GM12892 (cell line): ENCODE measurements around the gene SERPINF2.
"Not testable (repeated sequence)": the region's sequence is repeated elsewhere in the genome, so short reads cannot be mapped to it uniquely, and the experiment has no call there.

Source experiments
- DNase-seq: peaks from one replicate; pipeline ENCODE4 v3.0.0; 2011; ENCODE audit not compliant: insufficient read length
- FAIRE-seq: peaks from 2 replicates; lab custom pipeline; 2011; peaks lifted over from hg19 to GRCh38; lab: Jason Lieb, UNC
- POLR2A ChIP-seq: IDR thresholded peaks from 2 replicates; pipeline ENCODE4 v1.6.1; 2011; ENCODE audit warnings: low read depth, low read length, control low read depth
- POLR2AphosphoS5 ChIP-seq: IDR thresholded peaks from 2 replicates; pipeline ENCODE4 v1.6.1; 2011; ENCODE audit warnings: low read depth, low read length, control low read depth
- TAF1 ChIP-seq: IDR thresholded peaks from 2 replicates; pipeline ENCODE4 v1.6.1; 2011; ENCODE audit warnings: low read depth, mild to moderate bottlenecking, control low read depth, low read length, borderline replicate concordance

Gene SERPINF2

DNA sequence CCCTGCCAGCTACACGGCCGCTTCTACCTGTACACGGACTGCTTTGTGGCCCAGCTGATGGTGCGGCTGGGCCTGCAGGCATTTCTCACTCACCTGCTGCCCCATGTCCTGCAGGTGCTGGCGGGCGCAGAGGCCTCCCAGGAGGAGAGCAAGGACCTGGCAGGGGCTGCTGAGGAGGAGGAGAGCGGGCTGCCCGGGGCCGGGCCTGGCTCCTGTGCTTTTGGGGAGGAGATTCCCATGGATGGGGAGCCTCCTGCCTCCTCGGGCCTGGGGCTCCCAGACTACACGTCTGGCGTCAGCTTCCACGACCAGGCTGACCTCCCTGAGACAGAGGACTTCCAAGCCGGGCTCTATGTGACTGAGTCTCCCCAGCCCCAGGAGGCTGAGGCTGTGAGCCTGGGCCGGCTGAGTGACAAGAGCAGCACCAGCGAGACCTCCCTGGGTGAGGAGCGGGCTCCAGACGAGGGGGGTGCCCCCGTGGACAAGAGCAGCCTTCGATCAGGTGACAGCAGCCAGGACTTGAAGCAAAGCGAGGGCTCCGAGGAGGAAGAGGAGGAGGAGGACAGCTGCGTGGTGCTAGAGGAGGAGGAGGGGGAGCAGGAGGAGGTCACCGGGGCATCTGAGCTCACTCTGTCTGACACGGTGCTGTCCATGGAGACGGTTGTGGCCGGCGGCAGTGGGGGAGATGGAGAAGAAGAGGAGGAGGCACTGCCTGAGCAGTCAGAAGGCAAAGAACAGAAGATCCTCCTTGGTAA lies 14.6 kb upstream of the SERPINF2 start:
- DNase-seq: no peak
- FAIRE-seq: no peak
- TF ChIP-seq POLR2AphosphoS5 (no peak), TAF1 (no peak), POLR2A (no peak)

DNA sequence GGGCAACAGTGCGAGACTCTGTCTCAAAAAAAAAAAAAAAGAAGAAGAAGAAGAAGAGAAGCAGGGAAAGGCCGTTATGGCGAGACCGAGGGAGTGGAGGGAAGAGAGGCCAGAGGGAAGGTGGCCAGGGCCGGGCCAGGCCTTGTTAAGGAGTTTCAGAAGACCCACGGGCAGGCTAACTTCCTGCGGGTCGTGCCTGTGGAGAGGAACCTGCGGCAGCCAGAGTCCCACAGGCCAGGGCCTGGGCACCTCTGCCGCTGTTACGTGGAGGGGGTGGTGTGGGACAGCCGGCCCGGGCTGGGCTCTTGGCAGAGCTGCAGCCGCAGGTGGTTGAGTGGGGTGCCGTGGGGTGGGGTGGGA lies 12.7 kb upstream of the SERPINF2 start:
- DNase-seq: no peak
- FAIRE-seq: no peak
- TF ChIP-seq POLR2A (no peak), POLR2AphosphoS5 (no peak), TAF1 (no peak)

GRCh38 chr17:1730326-1731193 lies 12.1 kb upstream of the SERPINF2 start:
- FAIRE-seq (no peak), DNase-seq (no peak)
- no peak for TF ChIP-seq TAF1
- no peak for TF ChIP-seq POLR2A
- no peak for TF ChIP-seq POLR2AphosphoS5

GRCh38 chr17:1731194-1731506 lies 11.5 kb upstream of the SERPINF2 start:
- TF ChIP-seq TAF1 (no peak), POLR2AphosphoS5 (no peak), POLR2A (no peak)
- DNase-seq (no peak), FAIRE-seq (no peak)

GRCh38 chr17:1732241-1732832 lies 10.3 kb upstream of the SERPINF2 start:
- FAIRE-seq (no peak), DNase-seq (no peak)
- TF ChIP-seq POLR2A: no peak
- TF ChIP-seq TAF1: no peak
- no peak for TF ChIP-seq POLR2AphosphoS5

DNA sequence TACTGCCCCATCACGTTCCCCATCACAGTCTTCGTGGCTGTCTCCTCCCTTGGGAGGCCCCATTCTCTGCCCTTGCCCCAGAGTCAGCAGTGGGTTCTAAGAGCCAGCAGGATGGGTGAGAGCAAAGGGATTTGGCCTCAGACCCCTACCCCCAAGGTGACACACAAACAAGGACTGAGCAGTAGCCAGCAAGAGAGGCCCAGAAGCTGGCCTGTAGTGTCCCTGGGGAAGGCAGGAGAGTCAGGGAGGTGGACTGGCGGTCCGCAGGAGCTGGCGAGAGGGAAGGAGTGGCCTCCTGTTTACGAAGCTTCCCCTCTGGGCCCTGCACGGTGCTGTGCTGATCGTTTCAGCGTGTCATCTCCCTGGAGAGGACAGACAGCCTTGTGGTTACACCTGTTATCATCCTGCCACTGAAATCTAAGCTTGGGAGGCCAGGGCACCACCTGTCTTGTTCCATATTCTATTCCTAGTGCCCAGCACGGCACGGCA lies 9.8 kb upstream of the SERPINF2 start:
- TF ChIP-seq POLR2A (no peak), TAF1 (no peak)
- FAIRE-seq: no peak
- DNase-seq: no peak

DNA sequence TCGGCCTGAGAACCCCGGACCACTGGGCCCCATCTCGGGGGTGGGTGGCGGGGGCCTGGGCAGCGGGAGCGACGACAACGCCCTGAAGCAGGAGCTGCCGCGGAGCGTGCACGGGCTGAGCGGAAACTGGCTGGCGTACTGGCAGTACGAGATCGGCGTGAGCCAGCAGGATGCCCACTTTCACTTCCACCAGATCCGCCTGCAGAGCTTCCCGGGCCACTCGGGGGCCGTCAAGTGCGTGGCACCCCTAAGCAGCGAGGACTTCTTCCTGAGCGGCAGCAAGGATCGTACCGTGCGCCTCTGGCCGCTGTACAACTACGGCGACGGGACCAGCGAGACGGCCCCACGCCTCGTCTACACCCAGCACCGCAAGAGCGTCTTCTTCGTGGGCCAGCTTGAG lies 8.9 kb upstream of the SERPINF2 start:
- DNase-seq (no peak), FAIRE-seq (no peak)
- no peak for TF ChIP-seq POLR2A
- no peak for TF ChIP-seq POLR2AphosphoS5
- TF ChIP-seq TAF1: no peak

GRCh38 chr17:1735418-1735817 lies 7.3 kb upstream of the SERPINF2 start:
- no peak for DNase-seq
- no peak for FAIRE-seq
- TF ChIP-seq POLR2AphosphoS5 (no peak), TAF1 (no peak), POLR2A (no peak)

GRCh38 chr17:1735834-1736347 lies 6.8 kb upstream of the SERPINF2 start:
- TF ChIP-seq POLR2A: no peak
- TF ChIP-seq TAF1: no peak
- no peak for TF ChIP-seq POLR2AphosphoS5
- DNase-seq (no peak), FAIRE-seq (peak; percentile 73)

DNA sequence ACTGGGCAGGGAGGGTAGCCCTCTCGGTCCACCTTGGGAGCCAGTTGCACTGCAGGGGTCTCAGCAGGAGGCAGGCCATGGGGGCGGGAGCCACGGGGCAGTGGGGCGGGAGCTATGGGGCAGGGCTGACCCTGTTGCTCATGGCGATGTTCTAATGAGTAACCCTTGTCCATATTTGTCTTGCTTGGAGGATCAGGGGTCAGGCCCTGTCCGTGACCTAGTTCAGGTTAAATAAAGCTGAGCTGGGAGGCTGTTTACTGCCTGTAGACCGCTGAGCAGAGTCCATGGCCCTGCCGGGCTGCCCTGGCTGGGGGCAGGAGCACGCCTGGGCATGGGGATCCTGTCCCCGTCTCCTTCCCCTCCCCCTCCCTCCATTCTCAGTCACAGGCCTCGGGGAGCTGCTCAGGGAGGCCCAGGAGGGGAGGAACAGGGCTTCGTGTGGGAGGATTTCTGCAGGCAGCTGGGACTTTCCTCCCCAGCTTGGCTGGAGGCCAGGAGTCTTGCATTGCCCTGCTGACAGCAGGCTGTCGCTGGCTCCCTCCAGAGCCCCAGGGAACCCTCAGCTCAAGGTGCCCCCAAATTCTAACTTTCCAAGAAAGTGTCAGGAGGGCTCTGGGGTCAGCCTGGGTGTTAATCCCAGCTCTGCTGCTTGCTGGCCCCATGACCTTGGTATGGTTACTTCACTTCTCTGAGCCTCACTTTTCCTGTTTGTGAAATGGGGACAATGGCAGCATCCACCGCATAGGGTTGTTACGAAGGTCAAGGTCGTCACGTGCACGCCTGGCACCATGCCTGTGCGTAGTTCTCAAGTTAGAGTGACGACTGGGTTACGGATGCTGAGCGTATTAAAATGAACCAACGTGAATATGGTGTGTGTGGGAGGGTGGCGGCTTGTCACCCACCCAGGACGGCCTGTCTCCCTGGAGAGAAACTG lies 6.1 kb upstream of the SERPINF2 start:
- FAIRE-seq (peak; percentile 94), DNase-seq (peak; percentile 93)
- TF ChIP-seq TAF1 (no peak), POLR2AphosphoS5 (peak; percentile 33; the same call in 1 of the 2 replicates)

DNA sequence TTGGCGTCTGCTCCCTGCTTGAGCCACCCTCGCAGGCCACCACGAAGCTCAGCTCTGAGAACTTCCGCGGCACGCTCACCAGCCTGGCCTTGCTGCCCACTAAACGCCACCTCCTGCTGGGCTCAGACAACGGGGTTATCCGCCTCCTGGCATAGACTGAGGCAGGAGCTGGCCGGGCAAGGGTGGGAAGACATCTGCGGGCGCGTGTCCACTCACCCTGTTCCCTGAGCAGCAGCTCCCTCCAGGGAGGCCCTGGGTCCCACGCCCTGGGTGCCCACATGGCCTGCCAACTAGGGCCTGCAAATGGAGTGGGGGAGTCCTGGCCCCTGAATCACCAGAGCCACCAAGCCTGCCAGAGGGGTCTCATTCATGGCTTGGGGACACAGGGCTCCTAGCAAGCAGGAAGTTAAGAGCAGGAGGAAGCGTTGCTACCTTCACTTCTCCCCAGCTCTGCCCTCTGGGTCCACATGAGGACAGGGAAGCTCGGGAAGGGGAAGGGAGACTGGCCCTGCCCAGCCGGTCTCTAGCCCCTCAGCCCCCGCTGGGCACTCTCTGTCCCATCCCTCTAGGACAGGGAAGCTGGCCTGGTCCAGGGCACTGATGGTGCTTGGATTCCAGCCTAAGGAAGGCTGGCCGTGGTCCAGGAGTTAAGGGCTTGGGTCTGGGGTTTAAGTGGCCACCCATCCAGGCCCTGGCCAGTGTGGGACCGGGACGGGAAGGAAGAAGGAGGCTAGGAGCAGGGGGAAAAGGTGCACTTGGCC lies 5.0 kb upstream of the SERPINF2 start:
- FAIRE-seq: no peak
- TF ChIP-seq TAF1 (no peak), POLR2AphosphoS5 (no peak), POLR2A (no peak)
- no peak for DNase-seq

DNA sequence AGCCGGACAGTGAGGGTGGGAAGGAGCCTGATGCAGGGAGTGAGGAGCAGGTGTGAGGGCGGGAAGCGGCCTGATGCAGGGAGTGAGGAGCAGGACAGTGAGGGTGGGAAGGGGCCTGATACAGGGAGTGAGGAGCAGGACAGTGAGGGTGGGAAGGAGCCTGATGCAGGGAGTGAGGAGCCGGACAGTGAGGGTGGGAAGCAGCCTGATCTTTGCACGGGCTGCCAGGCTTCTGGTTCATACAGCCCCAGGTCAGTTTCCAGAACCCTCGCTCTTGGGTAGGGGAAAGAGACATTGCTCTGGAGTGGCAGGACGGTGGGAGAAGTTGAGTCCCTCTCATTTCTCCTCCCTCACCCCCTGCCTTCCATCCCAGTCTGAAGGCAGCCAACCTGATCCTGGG lies 772 bp upstream of the SERPINF2 start:
- not testable (repeated sequence) for DNase-seq, FAIRE-seq
